HepG2 (cell line): ENCODE measurements around the gene EXO1. TPM values are rescaled to one million over a fixed set of nuclear protein-coding genes. Genes with fewer than 3 reads are reported as not detected.

Experiments used
- ATAC-seq: fragments of 200-7000 bp; cut with Tn5 transposase; 3 replicates; pipeline ENCODE4 v1.9.1; 2020; ENCODE audit warnings: mild to moderate bottlenecking, moderate library complexity
- BruUV-seq: library from RNA; stranded (reverse); fragments of 400-500 nt; replicated peaks from 2 replicates; lab custom pipeline; 2021; lab: Mats Ljungman, UMichigan
- CTCF ChIA-PET: fragments of 300-600 bp; formaldehyde crosslinking; extraction: SDS; loops from one replicate; lab custom pipeline; 2021; ENCODE audit warnings: low total read pairs, inconsistent platforms, low intra/inter-chr PET ratio; lab: Yijun Ruan, JAX
- POLR2A ChIA-PET: fragments of 350-600 bp; sonication (Branson Sonifier 250); formaldehyde crosslinking; loops from one replicate; lab custom pipeline; 2020; ENCODE audit warnings: antibody characterized with exemption, inconsistent platforms; lab: Yijun Ruan, JAX
- DNase-seq: peaks from one replicate; pipeline ENCODE4 v3.0.0-alpha.2; 2015; ENCODE audit warnings: low spot score
- FAIRE-seq: peaks from 3 replicates; lab custom pipeline; 2011; peaks lifted over from hg19 to GRCh38; lab: Jason Lieb, UNC
- H2AFZ ChIP-seq: one replicate; pipeline ENCODE4 v1.6.1; 2011; ENCODE audit warnings: low read length, inconsistent platforms
- H3K27ac ChIP-seq: fragments of 300-600 bp; 3 replicates; pipeline ENCODE4 v1.8.0; 2011; ENCODE audit warnings: mixed run types, mild to moderate bottlenecking, mixed read lengths, low read length, inconsistent platforms; ENCODE audit not compliant: insufficient read depth; ENCODE audit errors: extremely low read length
- H3K27me3 ChIP-seq, 2 experiments: fragments of 200-600 bp in 1 of 2; 2 replicates in 1 of 2; 3 replicates in 1 of 2; pipeline versions ENCODE4 v1.6.0 to v1.8.0; 2011; ENCODE audit warnings: low read length in 2 of 2, mild to moderate bottlenecking in 2 of 2, moderate library complexity in 2 of 2, inconsistent platforms in 1 of 2; ENCODE audit not compliant: insufficient read depth in 2 of 2, control insufficient read depth in 1 of 2
- H3K36me3 ChIP-seq, 2 experiments: fragments of 200-600 bp in 1 of 2; replicated peaks in 1 of 2; 2 replicates in 1 of 2; 3 replicates in 1 of 2; pipeline versions ENCODE4 v1.5.1 to v1.8.0; 2011; ENCODE audit warnings: low read length in 2 of 2, inconsistent platforms in 1 of 2; ENCODE audit not compliant: insufficient read depth in 2 of 2, control insufficient read depth in 1 of 2
- H3K4me1 ChIP-seq: 2 replicates; pipeline ENCODE4 v1.5.1; 2012; ENCODE audit warnings: low read length, inconsistent platforms; ENCODE audit not compliant: insufficient read depth
- H3K4me2 ChIP-seq: 2 replicates; pipeline ENCODE4 v1.6.0; 2011; ENCODE audit warnings: low read depth, low read length, inconsistent platforms
- H3K4me3 ChIP-seq, 3 experiments: fragments of 200-600 bp in 1 of 3; sonication (generic), shearing (Covaris generic) in 1 of 3; replicated peaks in 1 of 3; 2 replicates each; pipeline ENCODE4 v1.5.1; 2011 to 2016; ENCODE audit warnings: low read length in 3 of 3, inconsistent platforms in 2 of 3, low read depth in 2 of 3, mild to moderate bottlenecking in 2 of 3, control low read depth in 1 of 3, mixed read lengths in 1 of 3; ENCODE audit not compliant: insufficient read depth in 1 of 3
- H3K79me2 ChIP-seq: one replicate; pipeline ENCODE4 v1.6.1; 2011; ENCODE audit warnings: low read length, inconsistent platforms; ENCODE audit not compliant: insufficient read depth
- H3K9ac ChIP-seq: 2 replicates; pipeline ENCODE4 v1.6.0; 2011; ENCODE audit warnings: mild to moderate bottlenecking, low read depth, low read length, inconsistent platforms; ENCODE audit not compliant: insufficient read depth
- H3K9me3 ChIP-seq: 2 replicates; pipeline ENCODE4 v1.5.1; 2012; ENCODE audit warnings: mild to moderate bottlenecking, low read length
- H4K20me1 ChIP-seq: 2 replicates; pipeline ENCODE4 v1.6.0; 2011; ENCODE audit warnings: inconsistent platforms, mild to moderate bottlenecking, low read length, moderate library complexity; ENCODE audit not compliant: insufficient read depth
- CERS6 ChIP-seq: sonication (generic); formaldehyde crosslinking; IDR thresholded peaks from 2 replicates; pipeline ENCODE4 v1.5.0; 2020; ENCODE audit warnings: missing genetic modification reagents
- HNF1B ChIP-seq: sonication (generic); formaldehyde crosslinking; IDR thresholded peaks from 2 replicates; pipeline ENCODE4 v1.5.1; 2020; ENCODE audit warnings: mild to moderate bottlenecking, moderate library complexity, missing genetic modification reagents
- PTBP1 ChIP-seq: fragments of 200-400 bp; formaldehyde crosslinking; IDR thresholded peaks from 2 replicates; pipeline ENCODE4 v1.6.1; 2018; ENCODE audit warnings: low read length, low read depth; ENCODE audit not compliant: poor library complexity, severe bottlenecking
- RFXAP ChIP-seq: sonication (generic); formaldehyde crosslinking; IDR thresholded peaks from 2 replicates; pipeline ENCODE4 v1.4.0; 2020; ENCODE audit warnings: missing genetic modification reagents, borderline replicate concordance
- ZNF12 ChIP-seq: sonication (generic); formaldehyde crosslinking; IDR thresholded peaks from 2 replicates; pipeline ENCODE4 v1.5.0; 2020; ENCODE audit warnings: missing genetic modification reagents
- ZNF446 ChIP-seq: sonication (generic); formaldehyde crosslinking; IDR thresholded peaks from 2 replicates; pipeline ENCODE4 v1.5.0; 2020; ENCODE audit warnings: mild to moderate bottlenecking, missing genetic modification reagents
- ZNF556 ChIP-seq: sonication (generic); formaldehyde crosslinking; IDR thresholded peaks from 2 replicates; pipeline ENCODE4 v1.4.0; 2020; ENCODE audit warnings: mild to moderate bottlenecking, missing genetic modification reagents, borderline replicate concordance
- WGBS: methylation state at CpG from one replicate; pipeline ENCODE4 v1.1.6; 2017; ENCODE audit warnings: low lambda C conversion rate; 5-methylcytosine and 5-hydroxymethylcytosine counted together
- in situ Hi-C: cut with HindIII; loops from 2 replicates; pipeline ENCODE4 v1.10.0; 2017; ENCODE audit warnings: low pct_unique_long_range_greater_than_20kb; ENCODE audit not compliant: extremely low pct_ligation_motif_present
- intact Hi-C: fragments of 100-400 bp; cut with micrococcal nuclease; formaldehyde crosslinking; loops from one replicate; pipeline ENCODE4 v1.10.0; 2022; ENCODE audit not compliant: unreplicated experiment
- polyA plus RNA-seq, 8 experiments: library from polyadenylated mRNA; depleted of rRNA in 3 of 8; stranded (reverse) in 7 of 8; unstranded in 1 of 8; fragments of >200 nt; fragmentation: Illumina TruSeq in 4 of 8; extraction: Trizol in 4 of 8; gene quantifications; 2 replicates each; pipeline versions ENCODE4 v1.2.1 to v1.2.3, GENCODE V29; 2011 to 2016; ENCODE audit warnings: low read depth in 4 of 8, missing spikeins in 1 of 8, mixed read lengths in 1 of 8; ENCODE audit not compliant: insufficient read depth in 1 of 8
- total RNA-seq, 5 experiments: library from RNA; depleted of rRNA; stranded (reverse); fragments of >200 nt; fragmentation: Illumina TruSeq; extraction: Trizol; gene quantifications; 2 replicates each; pipeline ENCODE4 v1.2.3, GENCODE V29; 2016; ENCODE audit warnings: low read depth in 1 of 5

The EXO1 gene
- total and polyA plus RNA-seq, 2 of the 13 experiments (the other 11 are each of a cell fraction or from before 2014, with no cell fraction given) = 3.2 to 26.1 TPM

GRCh38 chr1:241900381-241900780 lies 52.4 kb downstream of the EXO1 start:
- no peaks in the 10 kb centered on the region for H3K27me3 ChIP-seq
- ATAC-seq = no peak
- H3K4me1 ChIP-seq = no peaks in the 10 kb centered on the region
- FAIRE-seq = no peak
- CTCF ChIA-PET = no interaction called here
- no peaks in the 10 kb centered on the region for H3K36me3 ChIP-seq
- no peak for TF ChIP-seq RFXAP
- peak; percentile 91 for TF ChIP-seq ZNF12 (CRISPR knock-in tag)
- no peak overlapping the region for H3K9ac ChIP-seq
- in situ Hi-C loops = no loop called here
- no peaks in the 10 kb centered on the region for H3K79me2 ChIP-seq
- POLR2A ChIA-PET = no interaction called here
- intact Hi-C loops = no loop called here
- H3K4me3 ChIP-seq = no peak overlapping the region
- no TSS peak for BruUV-seq
- DNase-seq = no peak
- H3K27ac ChIP-seq = no peak overlapping the region
- no peak overlapping the region for H3K4me2 ChIP-seq
- no peaks in the 10 kb centered on the region for H3K9me3 ChIP-seq
- no peak overlapping the region for H2AFZ ChIP-seq
- no peaks in the 10 kb centered on the region for H4K20me1 ChIP-seq

- FAIRE-seq (no peak), DNase-seq (no peak), ATAC-seq (no peak)
- H4K20me1 ChIP-seq = no peaks in the 10 kb centered on the region
- no peaks in the 10 kb centered on the region for H3K79me2 ChIP-seq
- H3K9ac ChIP-seq = no peak overlapping the region
- ChIA-PET POLR2A (no interaction called here), CTCF (no interaction called here)
- H3K27ac ChIP-seq = no peak overlapping the region
- intact Hi-C loops (no loop called here), in situ Hi-C loops (no loop called here)
- H3K27me3 ChIP-seq = no peaks in the 10 kb centered on the region
- TF ChIP-seq CERS6 (CRISPR knock-in tag) (no peak), ZNF446 (CRISPR knock-in tag) (no peak), ZNF556 (CRISPR knock-in tag) (no peak), PTBP1 (no peak), HNF1B (CRISPR knock-in tag) (no peak)
- H3K4me1 ChIP-seq = no peaks in the 10 kb centered on the region
- no TSS peak for BruUV-seq
- H3K9me3 ChIP-seq = no peaks in the 10 kb centered on the region
- H3K4me3 ChIP-seq = no peak overlapping the region
- WGBS = 45% methylated on average over 5 of the region's 5 CpGs
- no peaks in the 10 kb centered on the region for H3K36me3 ChIP-seq
- no peak overlapping the region for H2AFZ ChIP-seq
- H3K4me2 ChIP-seq = no peak overlapping the region
Measured at GRCh38 chr1:241902391-241903065, 54.5 kb downstream of the EXO1 start.
